Activated CD4-positive, CD25-positive, alpha-beta regulatory T cell (primary cell): ENCODE results near the gene MRC2.
"Not testable (repeated sequence)": the region's sequence is repeated elsewhere in the genome, so short reads cannot be mapped to it uniquely, and the experiment has no call there.

ENCODE experiments used
- DNase-seq, 4 experiments: peaks; one replicate each; lab custom pipeline; 2025; lab: John Stamatoyannopoulos, UW

Gene MRC2

GRCh38 chr17:62627219-62627903, at the start of gene MRC2:
MRC2 (plus strand) TSS chr17:62627670; CDS start chr17:62627803, 133 bp downstream.
- DNase-seq, result no peak

- no peak for DNase-seq
Observed at GRCh38 chr17:62578757-62579487, 48.5 kb upstream of the MRC2 start.

- no peak for DNase-seq
Observed at GRCh38 chr17:62580947-62581346, 46.5 kb upstream of the MRC2 start.

- DNase-seq, result no peak
Observed at GRCh38 chr17:62581764-62582163, 45.7 kb upstream of the MRC2 start.

GRCh38 chr17:62587554-62587953, 39.9 kb upstream of the MRC2 start:
- no peak for DNase-seq

GRCh38 chr17:62588109-62588508, 39.4 kb upstream of the MRC2 start:
- DNase-seq, result no peak

- no peak for DNase-seq
Observed at GRCh38 chr17:62591333-62591732, 36.1 kb upstream of the MRC2 start.

- DNase-seq, result not testable (repeated sequence)
Observed at GRCh38 chr17:62591822-62592221, 35.6 kb upstream of the MRC2 start.

- DNase-seq, result no peak
Observed at GRCh38 chr17:62592341-62593099, 35.0 kb upstream of the MRC2 start.

GRCh38 chr17:62595484-62595883, 32.0 kb upstream of the MRC2 start:
- no peak for DNase-seq

- no peak for DNase-seq
Observed at GRCh38 chr17:62596662-62597061, 30.8 kb upstream of the MRC2 start.

- no peak for DNase-seq
Observed at GRCh38 chr17:62597150-62597549, 30.3 kb upstream of the MRC2 start.

- DNase-seq, result no peak
Observed at GRCh38 chr17:62597920-62598319, 29.6 kb upstream of the MRC2 start.

- no peak for DNase-seq
Observed at GRCh38 chr17:62599964-62600657, 27.4 kb upstream of the MRC2 start.

GRCh38 chr17:62600805-62601204, 26.7 kb upstream of the MRC2 start:
- DNase-seq, result no peak

GRCh38 chr17:62601471-62601870, 26.0 kb upstream of the MRC2 start:
- no peak for DNase-seq

- not testable (repeated sequence) for DNase-seq
Observed at GRCh38 chr17:62603783-62604182, 23.7 kb upstream of the MRC2 start.

GRCh38 chr17:62605588-62605987, 21.9 kb upstream of the MRC2 start:
- DNase-seq, result no peak

- no peak for DNase-seq
Observed at GRCh38 chr17:62611292-62611691, 16.2 kb upstream of the MRC2 start.

- no peak for DNase-seq
Observed at GRCh38 chr17:62611728-62612127, 15.7 kb upstream of the MRC2 start.

- DNase-seq, result not testable (repeated sequence)
Observed at GRCh38 chr17:62612289-62612688, 15.2 kb upstream of the MRC2 start.

GRCh38 chr17:62613095-62613494, 14.4 kb upstream of the MRC2 start:
- DNase-seq, result not testable (repeated sequence)
